ENCODE results near the gene CHRM5.

DNA sequence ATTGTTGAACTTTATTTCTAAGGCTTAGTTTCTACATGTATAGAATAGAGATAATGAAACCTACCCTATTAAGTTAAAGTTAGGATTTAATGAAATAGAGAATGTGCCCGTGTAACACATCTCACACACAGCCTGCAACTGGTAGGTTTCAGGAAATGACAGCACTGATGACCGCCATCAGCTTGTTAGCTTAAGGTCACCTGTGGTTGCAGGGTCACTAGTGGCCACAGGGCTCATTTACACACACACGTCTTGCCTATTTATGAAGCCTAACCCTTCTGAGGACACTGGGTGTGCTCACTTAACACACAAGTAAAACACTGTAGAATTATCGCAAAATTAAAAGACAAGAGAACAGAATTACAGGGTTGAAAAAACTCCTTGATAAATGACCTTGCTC lies 20.1 kb downstream of the CHRM5 start:
- TF ChIP-seq POLR2A (IDR thresholded peaks at IDR 0.05; ENCODE audit: extremely low read depth, insufficient read length), result no peak
- TF ChIP-seq, protein P1, sequence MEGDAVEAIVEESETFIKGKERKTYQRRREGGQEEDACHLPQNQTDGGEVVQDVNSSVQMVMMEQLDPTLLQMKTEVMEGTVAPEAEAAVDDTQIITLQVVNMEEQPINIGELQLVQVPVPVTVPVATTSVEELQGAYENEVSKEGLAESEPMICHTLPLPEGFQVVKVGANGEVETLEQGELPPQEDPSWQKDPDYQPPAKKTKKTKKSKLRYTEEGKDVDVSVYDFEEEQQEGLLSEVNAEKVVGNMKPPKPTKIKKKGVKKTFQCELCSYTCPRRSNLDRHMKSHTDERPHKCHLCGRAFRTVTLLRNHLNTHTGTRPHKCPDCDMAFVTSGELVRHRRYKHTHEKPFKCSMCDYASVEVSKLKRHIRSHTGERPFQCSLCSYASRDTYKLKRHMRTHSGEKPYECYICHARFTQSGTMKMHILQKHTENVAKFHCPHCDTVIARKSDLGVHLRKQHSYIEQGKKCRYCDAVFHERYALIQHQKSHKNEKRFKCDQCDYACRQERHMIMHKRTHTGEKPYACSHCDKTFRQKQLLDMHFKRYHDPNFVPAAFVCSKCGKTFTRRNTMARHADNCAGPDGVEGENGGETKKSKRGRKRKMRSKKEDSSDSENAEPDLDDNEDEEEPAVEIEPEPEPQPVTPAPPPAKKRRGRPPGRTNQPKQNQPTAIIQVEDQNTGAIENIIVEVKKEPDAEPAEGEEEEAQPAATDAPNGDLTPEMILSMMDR (IDR thresholded peaks at IDR 0.05; ENCODE audit: low read depth, low read length), result no peak
- TF ChIP-seq, protein P2, sequence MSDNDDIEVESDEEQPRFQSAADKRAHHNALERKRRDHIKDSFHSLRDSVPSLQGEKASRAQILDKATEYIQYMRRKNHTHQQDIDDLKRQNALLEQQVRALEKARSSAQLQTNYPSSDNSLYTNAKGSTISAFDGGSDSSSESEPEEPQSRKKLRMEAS (IDR thresholded peaks at IDR 0.05; ENCODE audit: low read depth, low read length), result no peak

Measured in NB4 (cell line).